Activated naive CD8-positive, alpha-beta T cell treated with anti-CD3 and anti-CD28 coated beads for 36 hours (primary cell): ENCODE results near the gene SLC25A33. TPM values are rescaled to one million over a fixed set of nuclear protein-coding genes. Genes with fewer than 3 reads are reported as not detected.

Source experiments
- DNase-seq: peaks from one replicate; pipeline ENCODE4 v3.0.0; 2021
- H3K27ac Mint-ChIP-seq: one replicate; pipeline ENCODE4 v1.8.0; 2022; ENCODE audit warnings: mild to moderate bottlenecking, moderate library complexity, mixed read lengths
- H3K27me3 Mint-ChIP-seq: one replicate; pipeline ENCODE4 v1.8.0; 2022; ENCODE audit warnings: mild to moderate bottlenecking, mixed read lengths
- H3K36me3 Mint-ChIP-seq: one replicate; pipeline ENCODE4 v1.8.0; 2021; ENCODE audit warnings: mild to moderate bottlenecking, mixed read lengths
- H3K4me1 Mint-ChIP-seq: one replicate; pipeline ENCODE4 v1.8.0; 2021; ENCODE audit warnings: mixed read lengths
- H3K4me3 Mint-ChIP-seq: one replicate; pipeline ENCODE4 v1.8.0; 2022; ENCODE audit warnings: mild to moderate bottlenecking, moderate library complexity, mixed read lengths
- H3K9me3 Mint-ChIP-seq: one replicate; pipeline ENCODE4 v1.8.0; 2022; ENCODE audit warnings: mixed read lengths
- total RNA-seq, 2 experiments: library from RNA; stranded (reverse); gene quantifications; one replicate each; pipeline ENCODE4 v1.2.3, GENCODE V29; 2021

SLC25A33 gene
- total RNA-seq, 2 experiments from 2014 or later, result 11.1 to 13.2 TPM

- peak overlapping the region; percentile 93 for H3K4me3 Mint-ChIP-seq
- H3K4me1 Mint-ChIP-seq, result peaks cover 58% of the 10 kb centered on the region
- H3K36me3 Mint-ChIP-seq, result peaks cover 67% of the 10 kb centered on the region
- peaks cover 7% of the 10 kb centered on the region for H3K9me3 Mint-ChIP-seq
- peak overlapping the region; percentile 97 for H3K27ac Mint-ChIP-seq
- no peak for DNase-seq
- H3K27me3 Mint-ChIP-seq, result no peaks in the 10 kb centered on the region
Observed at GRCh38 chr1:9631613-9632012, 92.3 kb downstream of the SLC25A33 start.

DNA sequence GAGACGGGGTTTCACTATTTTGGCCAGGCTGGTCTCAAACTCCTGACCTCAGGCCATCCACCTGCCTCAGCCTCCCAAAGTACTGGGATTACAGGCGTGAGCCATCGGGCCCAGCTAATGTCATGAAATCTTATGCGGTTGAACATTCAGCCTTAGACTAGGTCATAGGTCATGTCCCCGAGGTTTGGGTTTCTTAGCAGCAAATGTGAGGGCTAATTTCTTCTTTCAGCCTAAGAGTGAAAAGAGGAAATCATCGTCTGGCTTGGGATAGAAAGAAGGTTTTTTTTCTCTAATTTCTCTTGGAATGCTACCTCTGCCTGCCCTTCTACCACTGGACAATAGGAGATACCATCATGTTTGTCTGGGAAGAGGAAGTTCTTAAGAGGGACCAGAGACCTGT, 94.2 kb downstream of the SLC25A33 start:
- peaks cover 12% of the 10 kb centered on the region for H3K9me3 Mint-ChIP-seq
- DNase-seq, result no peak
- H3K4me1 Mint-ChIP-seq, result peaks cover 51% of the 10 kb centered on the region
- peak overlapping the region; percentile 97 for H3K27ac Mint-ChIP-seq
- H3K4me3 Mint-ChIP-seq, result peak overlapping the region; percentile 93
- no peaks in the 10 kb centered on the region for H3K27me3 Mint-ChIP-seq
- H3K36me3 Mint-ChIP-seq, result peaks cover 83% of the 10 kb centered on the region

- H3K4me1 Mint-ChIP-seq, result peaks cover 56% of the 10 kb centered on the region
Observed at GRCh38 chr1:9634582-9634981, 95.3 kb downstream of the SLC25A33 start.

More at GRCh38 chr1:9634582-9634981, 95.3 kb downstream of the SLC25A33 start:
- no peak for DNase-seq
- Mint-ChIP-seq H3K9me3 (peaks cover 12% of the 10 kb centered on the region), H3K27ac (peak overlapping the region; percentile 97), H3K36me3 (peaks cover 93% of the 10 kb centered on the region), H3K4me3 (no peak overlapping the region), H3K27me3 (no peaks in the 10 kb centered on the region)

Other genes with a start within 250 kb of the SLC25A33 start
- under 1 TPM; 0.36 to 0.37 TPM for gene SPSB1, start 246.6 kb upstream of the SLC25A33 start, total RNA-seq
- gene TMEM201, start 49.4 kb downstream of the SLC25A33 start, total RNA-seq, result 10 to 100 TPM; 31.6 to 32.2 TPM
- gene PIK3CD, start 112.3 kb downstream of the SLC25A33 start, total RNA-seq, result 100 to 1,000 TPM; 131 to 134 TPM